ENCODE measurements around the gene MSN. TPM values are rescaled to one million over a fixed set of nuclear protein-coding genes. Genes with fewer than 3 reads are reported as not detected.
"Not testable (repeated sequence)": the region's sequence is repeated elsewhere in the genome, so short reads cannot be mapped to it uniquely, and the experiment has no call there.

MSN gene
- total and polyA plus RNA-seq, 7 experiments from 2014 or later = 267 to 635 (median 445) TPM

DNA sequence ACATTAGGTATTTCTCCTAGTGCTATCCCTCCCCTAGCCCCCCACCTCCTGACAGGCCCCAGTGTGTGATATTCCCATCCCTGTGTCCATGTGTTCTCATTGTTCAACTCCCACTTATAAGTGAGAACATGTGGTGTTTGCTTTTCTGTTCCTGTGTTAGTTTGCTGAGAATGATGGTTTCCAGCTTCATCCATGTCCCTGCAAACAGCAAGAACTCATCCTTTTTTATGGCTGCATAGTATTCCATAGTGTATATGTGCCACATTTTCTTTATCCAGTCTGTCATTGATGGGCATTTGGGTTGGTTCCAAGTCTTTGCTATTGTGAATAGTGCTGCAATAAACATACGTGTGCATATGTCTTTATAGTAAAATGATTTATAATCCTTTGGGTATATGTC lies 92.1 kb downstream of the MSN start:
- H3K36me3 ChIP-seq (ENCODE audit: control insufficient read depth in 2 of 3, insufficient read depth in 3 of 3, low read length in 3 of 3); POLR2A ChIA-PET; H3K27me3 Mint-ChIP-seq; H3K4me3 Mint-ChIP-seq; H3K4me1 ChIP-seq (ENCODE audit: control insufficient read depth in 2 of 2, insufficient read depth in 2 of 2, low read length in 2 of 2); H3K9me3 ChIP-seq (ENCODE audit: control insufficient read depth in 2 of 3, low read length in 3 of 3); CTCF ChIA-PET; H3K27me3 ChIP-seq (ENCODE audit: control insufficient read depth in 2 of 2, insufficient read depth in 2 of 2, low read length in 2 of 2); H3K27ac ChIP-seq (ENCODE audit: low read depth, low read length); H3K27ac Mint-ChIP-seq; ATAC-seq; H3K4me3 ChIP-seq (ENCODE audit: low read length); DNase-seq: not testable (repeated sequence)
- Mint-ChIP-seq H3K4me1 (peaks cover 8 to 45% (median 36%) of the 10 kb centered on the region in 7 donors), H3K9me3 (peaks cover 0 to 22% (median 10%) of the 10 kb centered on the region in 11 donors), H3K36me3 (peaks cover 0 to 27% (median 2%) of the 10 kb centered on the region in 5 donors)
- intact Hi-C loops (cut with micrococcal nuclease) = loop anchor here in 1 of 2 donors (10.0 kb wide), 1 partner anchor 65 kb away; no protein-coding TSS in a partner anchor

DNA sequence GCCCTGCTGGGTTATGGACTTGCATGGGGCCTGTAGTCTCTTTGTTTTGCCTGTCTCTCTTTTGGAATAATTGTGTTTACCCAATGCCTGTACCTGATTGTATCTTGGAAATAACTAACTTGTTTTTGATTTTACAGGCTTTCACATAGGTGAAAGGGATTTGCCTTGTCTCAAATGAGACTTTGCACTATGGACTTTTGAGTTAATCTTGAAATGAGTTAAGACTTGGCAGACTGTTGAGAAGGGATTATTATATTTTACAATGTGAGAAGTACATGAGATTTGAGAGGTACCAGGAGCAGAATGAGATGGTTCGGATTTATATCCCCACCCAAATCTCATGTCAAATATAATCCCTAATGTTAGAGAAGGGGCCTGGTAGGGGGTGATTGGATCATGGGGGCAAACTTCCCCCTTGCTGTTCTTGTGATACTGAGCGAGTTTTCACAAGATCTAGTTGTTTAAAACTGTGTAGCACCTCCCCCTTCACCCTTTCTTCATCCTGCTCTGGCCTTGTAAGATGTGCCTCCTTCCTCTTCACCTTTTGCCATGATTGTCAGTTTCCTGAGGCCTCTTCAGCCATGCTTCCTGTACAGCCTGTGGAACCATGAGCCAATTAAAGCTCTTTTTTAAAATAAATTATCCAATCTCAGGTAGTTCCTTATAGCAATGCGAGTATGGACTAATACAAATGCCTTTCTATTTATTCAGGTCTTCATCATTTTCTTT lies 102.3 kb downstream of the MSN start:
- Mint-ChIP-seq H3K4me3 (no peak overlapping the region), H3K9me3 (peaks cover 0 to 1% (median 0%) of the 10 kb centered on the region in 11 donors), H3K27ac (no peak overlapping the region), H3K27me3 (no peaks in the 10 kb centered on the region), H3K4me1 (peaks cover 0 to 12% (median 7%) of the 10 kb centered on the region in 7 donors), H3K36me3 (peaks cover 0 to 8% (median 2%) of the 10 kb centered on the region in 5 donors)
- no peaks in the 10 kb centered on the region for H3K4me1 ChIP-seq (ENCODE audit: control insufficient read depth in 2 of 2, insufficient read depth in 2 of 2, low read length in 2 of 2)
- ChIA-PET POLR2A (interaction anchor here (0.8 kb wide), 1 partner anchor 14 kb away, joined by 3 read pairs; no protein-coding TSS in a partner anchor), CTCF (no interaction called here)
- no peak overlapping the region for H3K4me3 ChIP-seq (ENCODE audit: low read length)
- H3K27ac ChIP-seq (ENCODE audit: low read depth, low read length) = no peak overlapping the region
- H3K27me3 ChIP-seq (ENCODE audit: control insufficient read depth in 2 of 2, insufficient read depth in 2 of 2, low read length in 2 of 2) = no peaks in the 10 kb centered on the region
- ATAC-seq (no peak), DNase-seq (no peak)
- no peaks in the 10 kb centered on the region for H3K9me3 ChIP-seq (ENCODE audit: control insufficient read depth in 2 of 3, low read length in 3 of 3)
- intact Hi-C loops (cut with micrococcal nuclease) = no loop called here
- H3K36me3 ChIP-seq (ENCODE audit: control insufficient read depth in 2 of 3, insufficient read depth in 3 of 3, low read length in 3 of 3) = no peaks in the 10 kb centered on the region

DNA sequence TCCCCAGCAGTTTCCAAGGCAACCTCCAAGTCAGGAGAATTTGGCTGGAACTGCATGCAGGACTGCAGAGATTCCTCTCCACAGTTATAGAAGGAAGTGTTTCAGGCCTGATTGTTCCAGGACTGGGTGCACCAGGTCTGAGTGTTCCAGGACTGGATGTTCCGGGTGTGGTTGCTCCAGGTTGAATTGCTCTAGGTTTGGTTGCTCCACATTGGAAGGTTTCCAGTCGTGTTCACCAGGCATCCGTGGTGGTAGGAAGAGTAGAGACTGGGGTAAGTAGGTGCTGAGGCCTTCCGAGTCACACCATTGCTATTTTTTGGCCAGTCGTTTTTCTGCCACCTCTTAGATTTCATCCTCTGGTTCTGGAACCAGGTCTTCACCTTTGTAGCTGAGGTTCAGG lies 105.4 kb downstream of the MSN start:
- no peak overlapping the region for H3K4me3 ChIP-seq (ENCODE audit: low read length)
- Mint-ChIP-seq H3K9me3 (no peaks in the 10 kb centered on the region), H3K4me1 (peaks cover under 1 to 12% (median 7%) of the 10 kb centered on the region in 7 donors), H3K27me3 (no peaks in the 10 kb centered on the region), H3K36me3 (peaks cover 0 to 8% (median under 1%) of the 10 kb centered on the region in 5 donors), H3K27ac (no peak overlapping the region), H3K4me3 (no peak overlapping the region)
- H3K36me3 ChIP-seq (ENCODE audit: control insufficient read depth in 2 of 3, insufficient read depth in 3 of 3, low read length in 3 of 3) = no peaks in the 10 kb centered on the region
- CTCF ChIA-PET = no interaction called here
- DNase-seq (no peak), ATAC-seq (no peak)
- H3K27me3 ChIP-seq (ENCODE audit: control insufficient read depth in 2 of 2, insufficient read depth in 2 of 2, low read length in 2 of 2) = no peaks in the 10 kb centered on the region
- no peak overlapping the region for H3K27ac ChIP-seq (ENCODE audit: low read depth, low read length)
- H3K9me3 ChIP-seq (ENCODE audit: control insufficient read depth in 2 of 3, low read length in 3 of 3) = no peaks in the 10 kb centered on the region
- POLR2A ChIA-PET = no interaction called here
- intact Hi-C loops (cut with micrococcal nuclease) = no loop called here
- H3K4me1 ChIP-seq (ENCODE audit: control insufficient read depth in 2 of 2, insufficient read depth in 2 of 2, low read length in 2 of 2) = no peaks in the 10 kb centered on the region

DNA sequence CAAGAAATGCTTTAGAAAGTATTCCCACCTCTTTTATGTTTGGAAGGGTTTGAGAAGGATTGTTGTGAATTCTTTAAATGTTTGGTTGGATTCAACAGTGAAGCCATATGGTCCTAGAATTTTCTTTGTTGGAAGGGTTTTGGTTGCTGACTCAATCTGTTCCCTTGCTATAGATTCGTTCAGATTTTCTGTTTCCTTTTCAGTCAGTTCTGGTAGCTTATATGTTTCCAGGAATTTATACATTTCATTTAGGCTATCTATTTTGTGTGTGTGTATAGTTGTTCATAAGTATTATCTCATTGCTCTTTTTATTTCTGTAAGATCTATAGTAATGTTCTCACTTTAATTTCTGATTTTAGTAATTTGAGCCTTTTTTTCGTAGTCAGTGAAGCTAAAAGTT lies 114.4 kb downstream of the MSN start:
- peaks cover 0 to 9% (median 0%) of the 10 kb centered on the region in 11 donors for H3K9me3 Mint-ChIP-seq
- intact Hi-C loops (cut with micrococcal nuclease) = no loop called here
- CTCF ChIA-PET = no interaction called here
- H3K27ac Mint-ChIP-seq = no peak overlapping the region
- DNase-seq (no peak), ATAC-seq (no peak)
- H3K4me3 ChIP-seq (ENCODE audit: low read length) = no peak overlapping the region
- H3K27me3 ChIP-seq (ENCODE audit: control insufficient read depth in 2 of 2, insufficient read depth in 2 of 2, low read length in 2 of 2) = no peaks in the 10 kb centered on the region
- no peaks in the 10 kb centered on the region for H3K36me3 ChIP-seq (ENCODE audit: control insufficient read depth in 2 of 3, insufficient read depth in 3 of 3, low read length in 3 of 3)
- H3K4me3 Mint-ChIP-seq = peak overlapping the region in 1 of 10 donors; percentile 16
- no peaks in the 10 kb centered on the region for H3K4me1 ChIP-seq (ENCODE audit: control insufficient read depth in 2 of 2, insufficient read depth in 2 of 2, low read length in 2 of 2)
- peaks cover 0 to 7% (median 0%) of the 10 kb centered on the region in 5 donors for H3K27me3 Mint-ChIP-seq
- peaks cover 0 to 7% (median 0%) of the 10 kb centered on the region in 5 donors for H3K36me3 Mint-ChIP-seq
- POLR2A ChIA-PET = no interaction called here
- H3K9me3 ChIP-seq (ENCODE audit: control insufficient read depth in 2 of 3, low read length in 3 of 3) = no peaks in the 10 kb centered on the region
- H3K4me1 Mint-ChIP-seq = peaks cover 5 to 23% (median 17%) of the 10 kb centered on the region in 7 donors
- H3K27ac ChIP-seq (ENCODE audit: low read depth, low read length) = no peak overlapping the region

DNA sequence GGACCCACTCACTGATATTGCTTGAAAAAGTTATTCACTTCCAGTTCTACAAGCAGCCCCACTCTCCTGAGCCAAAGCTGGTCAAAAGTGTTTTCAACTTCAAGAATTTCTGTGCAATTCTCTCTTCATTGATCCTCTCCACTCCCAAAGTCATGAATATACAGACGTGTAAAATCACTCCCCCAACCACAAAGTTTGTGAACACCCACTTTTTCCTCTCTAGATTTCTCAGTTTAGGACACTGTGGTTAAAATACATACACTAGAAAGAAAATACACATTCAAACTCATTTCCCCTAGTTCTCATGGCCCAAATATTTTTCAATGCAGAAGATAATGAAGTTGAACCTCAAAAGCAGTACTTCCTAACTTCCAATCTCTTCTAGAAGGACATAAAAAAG lies 116.3 kb downstream of the MSN start:
- Mint-ChIP-seq H3K4me3 (peak overlapping the region in 1 of 10 donors; percentile 52), H3K27me3 (peaks cover 0 to 2% (median 0%) of the 10 kb centered on the region in 5 donors), H3K27ac (peak overlapping the region in 2 of 9 donors; percentile 44 to 58), H3K36me3 (peaks cover 0 to 3% (median 0%) of the 10 kb centered on the region in 5 donors), H3K4me1 (peaks cover 5 to 19% (median 10%) of the 10 kb centered on the region in 7 donors), H3K9me3 (peaks cover 0 to 6% (median 0%) of the 10 kb centered on the region in 11 donors)
- intact Hi-C loops (cut with micrococcal nuclease) = no loop called here
- Histone ChIP-seq H3K27ac (ENCODE audit: low read depth, low read length) (no peak overlapping the region), H3K36me3 (ENCODE audit: control insufficient read depth in 2 of 3, insufficient read depth in 3 of 3, low read length in 3 of 3) (no peaks in the 10 kb centered on the region), H3K27me3 (ENCODE audit: control insufficient read depth in 2 of 2, insufficient read depth in 2 of 2, low read length in 2 of 2) (no peaks in the 10 kb centered on the region), H3K9me3 (ENCODE audit: control insufficient read depth in 2 of 3, low read length in 3 of 3) (no peaks in the 10 kb centered on the region), H3K4me1 (ENCODE audit: control insufficient read depth in 2 of 2, insufficient read depth in 2 of 2, low read length in 2 of 2) (no peaks in the 10 kb centered on the region), H3K4me3 (ENCODE audit: low read length) (no peak overlapping the region)
- DNase-seq (no peak), ATAC-seq (no peak)
- CTCF ChIA-PET = interaction anchor here (0.8 kb wide), 1 partner anchor 178 kb away, joined by 4 read pairs; no protein-coding TSS in a partner anchor
- POLR2A ChIA-PET = no interaction called here

Other genes with a start within 250 kb of the MSN start
- gene LAS1L, start 132.9 kb upstream of the MSN start, total RNA-seq = 10 to 100 TPM; 37.2 to 48.9 (median 44.9) TPM
- gene LAS1L, start 132.9 kb upstream of the MSN start, polyA plus RNA-seq = 10 to 100 TPM; 40.6 to 50.2 TPM